GM13977 (cell line): Measurements from ENCODE around the gene CISTR.

ENCODE experiments used
- DNase-seq: peaks from one replicate; pipeline ENCODE4 v3.0.0; 2012; ENCODE audit warnings: low spot score
- CTCF ChIP-seq: IDR thresholded peaks from 2 replicates; pipeline ENCODE4 v1.5.1; 2012; ENCODE audit warnings: mild to moderate bottlenecking, control low read depth; ENCODE audit not compliant: insufficient read depth; ENCODE audit errors: extremely low read depth, missing control alignments
- in situ Hi-C: fragments of 300-500 bp; cut with MboI; formaldehyde crosslinking; loops from one replicate; pipeline ENCODE4 v1.12.0; 2022; ENCODE audit warnings: low sequenced_read_pairs, low pct_unique_long_range_greater_than_20kb, mixed read lengths, inconsistent platforms; ENCODE audit not compliant: unreplicated experiment

Gene CISTR

GRCh38 chr12:53717319-53717718 lies 34.5 kb downstream of the CISTR start:
- no peak for TF ChIP-seq CTCF
- DNase-seq, result no peak
- in situ Hi-C loops, result no loop called here

- DNase-seq, result no peak
- TF ChIP-seq CTCF, result no peak
- in situ Hi-C loops, result no loop called here
Observed at GRCh38 chr12:53714004-53714403, 37.8 kb downstream of the CISTR start.

GRCh38 chr12:53713516-53713915 lies 38.3 kb downstream of the CISTR start:
- in situ Hi-C loops, result no loop called here
- TF ChIP-seq CTCF, result no peak
- no peak for DNase-seq

GRCh38 chr12:53712059-53712643 lies 39.6 kb downstream of the CISTR start:
- in situ Hi-C loops, result no loop called here
- no peak for TF ChIP-seq CTCF
- DNase-seq, result no peak

- in situ Hi-C loops, result no loop called here
- DNase-seq, result no peak
- no peak for TF ChIP-seq CTCF
Observed at GRCh38 chr12:53710091-53710490, 41.7 kb downstream of the CISTR start.

- no peak for TF ChIP-seq CTCF
- in situ Hi-C loops, result no loop called here
- DNase-seq, result no peak
Observed at GRCh38 chr12:53709671-53710070, 42.1 kb downstream of the CISTR start.

- in situ Hi-C loops, result no loop called here
- TF ChIP-seq CTCF, result no peak
- DNase-seq, result no peak
Observed at GRCh38 chr12:53706080-53706479, 45.7 kb downstream of the CISTR start.
